ENCODE results near the gene MLXIP. TPM values are rescaled to one million over a fixed set of nuclear protein-coding genes. Genes with fewer than 3 reads are reported as not detected.
A peak's percentile ranks its signal among the peaks of the same experiment; 100 is the strongest.

MLXIP gene
- total and polyA plus RNA-seq, 2 experiments from 2014 or later = 8.2 to 11.0 TPM

DNA sequence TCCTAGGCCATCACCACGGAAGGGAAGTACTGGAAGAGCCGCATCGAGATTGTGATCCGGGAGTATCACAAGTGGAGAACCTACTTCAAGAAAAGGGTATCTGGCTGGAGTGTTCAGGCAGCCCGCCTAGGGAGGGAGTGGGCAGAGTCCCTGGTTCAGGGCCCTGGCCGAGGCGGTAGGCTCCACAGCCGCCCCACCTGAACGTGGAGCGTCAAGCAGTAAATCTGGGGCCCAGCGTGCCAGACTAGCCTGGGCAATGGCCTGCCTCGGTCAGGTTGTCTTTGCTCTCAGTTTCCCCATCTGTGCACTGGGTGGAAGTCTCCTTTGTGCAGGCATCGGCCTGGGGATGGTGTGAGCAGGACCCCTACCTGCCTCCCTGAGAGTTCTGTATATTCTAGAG lies 50.6 kb downstream of the MLXIP start:
- Histone ChIP-seq H3K9me3 (ENCODE audit: low read depth) (no peaks in the 10 kb centered on the region), H3K4me3 (no peak overlapping the region), H3K36me3 (peaks cover 8% of the 10 kb centered on the region), H3K27me3 (no peaks in the 10 kb centered on the region), H3K27ac (no peak overlapping the region), H3K4me1 (ENCODE audit: low read depth) (no peaks in the 10 kb centered on the region)
- no peak for TF ChIP-seq CTCF (IDR thresholded peaks at IDR 0.05; ENCODE audit: low read depth, low read length)
- no peak for DNase-seq (ENCODE audit: low read depth in 1 of 2, low spot score in 1 of 2)

DNA sequence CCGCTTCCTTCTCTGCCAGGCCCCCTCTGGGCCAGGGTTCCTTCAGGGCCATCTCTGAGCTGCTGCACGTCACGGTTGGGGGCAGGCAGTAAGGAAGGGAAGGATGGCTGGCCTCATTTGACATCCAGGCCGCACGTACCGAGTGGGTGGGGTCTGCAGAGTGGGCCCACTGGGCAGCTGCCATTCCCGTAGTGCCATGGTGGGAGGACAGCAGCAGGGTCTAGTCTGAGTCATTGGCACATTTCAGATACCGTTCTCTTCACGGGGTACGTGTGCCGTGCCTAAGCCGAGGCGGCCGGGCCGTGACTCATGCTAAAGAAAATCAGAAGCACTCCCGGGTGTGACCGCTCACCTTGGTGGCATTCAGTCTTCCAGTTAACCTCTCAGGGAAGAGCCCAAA lies 51.6 kb downstream of the MLXIP start:
- no peak for TF ChIP-seq CTCF (IDR thresholded peaks at IDR 0.05; ENCODE audit: low read depth, low read length)
- Histone ChIP-seq H3K36me3 (peaks cover 8% of the 10 kb centered on the region), H3K4me1 (ENCODE audit: low read depth) (no peaks in the 10 kb centered on the region), H3K27ac (no peak overlapping the region), H3K9me3 (ENCODE audit: low read depth) (no peaks in the 10 kb centered on the region), H3K4me3 (no peak overlapping the region), H3K27me3 (no peaks in the 10 kb centered on the region)
- DNase-seq (ENCODE audit: low read depth in 1 of 2, low spot score in 1 of 2) = no peak

DNA sequence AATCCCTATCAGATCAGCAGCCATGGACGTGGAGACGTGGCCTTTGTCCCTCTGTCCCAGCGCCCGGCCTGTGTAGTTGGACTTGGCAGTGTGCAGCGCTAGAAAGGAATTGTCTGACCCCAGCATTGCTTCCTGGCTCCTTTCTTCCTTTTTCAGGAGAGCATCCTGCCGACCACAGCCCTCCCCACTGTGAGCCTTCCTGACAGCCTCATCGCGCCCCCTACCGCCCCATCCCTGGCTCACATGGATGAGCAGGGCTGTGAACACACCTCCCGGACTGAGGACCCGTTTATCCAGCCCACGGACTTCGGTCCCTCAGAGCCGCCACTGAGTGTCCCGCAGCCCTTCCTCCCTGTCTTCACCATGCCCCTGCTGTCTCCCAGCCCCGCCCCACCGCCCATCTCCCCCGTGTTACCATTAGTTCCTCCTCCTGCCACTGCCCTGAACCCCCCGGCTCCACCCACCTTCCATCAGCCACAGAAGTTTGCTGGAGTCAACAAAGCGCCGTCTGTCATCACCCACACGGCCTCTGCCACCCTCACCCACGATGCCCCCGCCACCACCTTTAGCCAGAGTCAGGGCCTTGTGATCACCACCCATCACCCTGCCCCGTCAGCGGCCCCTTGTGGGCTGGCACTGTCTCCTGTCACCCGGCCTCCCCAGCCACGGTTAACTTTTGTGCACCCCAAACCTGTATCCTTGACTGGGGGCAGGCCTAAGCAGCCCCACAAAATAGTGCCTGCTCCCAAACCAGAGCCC lies 54.8 kb downstream of the MLXIP start:
- no peak for TF ChIP-seq CTCF (IDR thresholded peaks at IDR 0.05; ENCODE audit: low read depth, low read length)
- H3K9me3 ChIP-seq (ENCODE audit: low read depth) = no peaks in the 10 kb centered on the region
- H3K27ac ChIP-seq = no peak overlapping the region
- no peaks in the 10 kb centered on the region for H3K4me1 ChIP-seq (ENCODE audit: low read depth)
- peaks cover 8% of the 10 kb centered on the region for H3K36me3 ChIP-seq
- DNase-seq (ENCODE audit: low read depth in 1 of 2, low spot score in 1 of 2) = no peak
- H3K4me3 ChIP-seq = no peak overlapping the region
- H3K27me3 ChIP-seq = no peaks in the 10 kb centered on the region

DNA sequence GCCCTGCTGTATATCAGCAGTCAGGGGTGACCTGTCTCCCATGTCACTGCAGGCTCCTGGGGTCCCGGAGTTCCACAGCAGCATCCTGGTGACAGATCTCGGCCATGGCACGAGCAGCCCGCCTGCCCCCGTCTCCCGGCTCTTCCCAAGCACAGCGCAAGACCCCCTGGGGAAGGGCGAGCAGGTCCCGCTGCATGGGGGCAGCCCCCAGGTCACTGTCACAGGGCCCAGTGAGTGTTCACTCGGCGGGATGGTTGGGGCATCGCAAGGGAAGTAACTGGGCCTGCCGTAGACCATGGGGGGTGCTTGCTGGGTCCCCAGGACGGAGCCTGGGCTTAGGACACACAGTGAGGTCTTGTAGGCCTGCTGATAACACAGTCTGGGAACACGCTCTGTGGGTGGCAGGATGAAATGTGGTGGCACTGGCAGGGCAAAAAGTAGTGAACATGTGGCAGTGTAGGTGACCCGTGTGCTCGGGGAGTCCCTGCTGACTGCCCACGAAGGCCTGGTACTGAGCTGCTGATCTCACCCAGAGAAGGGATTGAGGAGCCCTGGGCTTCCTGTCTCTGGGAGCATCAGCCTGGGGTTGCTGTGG lies 57.0 kb downstream of the MLXIP start:
- H3K27ac ChIP-seq = no peak overlapping the region
- no peaks in the 10 kb centered on the region for H3K36me3 ChIP-seq
- H3K4me1 ChIP-seq (ENCODE audit: low read depth) = no peaks in the 10 kb centered on the region
- no peak for TF ChIP-seq CTCF (IDR thresholded peaks at IDR 0.05; ENCODE audit: low read depth, low read length)
- H3K27me3 ChIP-seq = no peaks in the 10 kb centered on the region
- no peaks in the 10 kb centered on the region for H3K9me3 ChIP-seq (ENCODE audit: low read depth)
- no peak overlapping the region for H3K4me3 ChIP-seq
- DNase-seq (ENCODE audit: low read depth in 1 of 2, low spot score in 1 of 2) = no peak

GRCh38 chr12:122137229-122137628 lies 58.7 kb downstream of the MLXIP start:
- peak; percentile 22 for TF ChIP-seq CTCF (IDR thresholded peaks at IDR 0.05; ENCODE audit: low read depth, low read length)
- Histone ChIP-seq H3K27ac (no peak overlapping the region), H3K27me3 (no peaks in the 10 kb centered on the region), H3K9me3 (ENCODE audit: low read depth) (no peaks in the 10 kb centered on the region), H3K36me3 (no peaks in the 10 kb centered on the region), H3K4me3 (no peak overlapping the region), H3K4me1 (ENCODE audit: low read depth) (no peaks in the 10 kb centered on the region)
- peak in 1 of 2 donors; percentile 38 for DNase-seq (ENCODE audit: low read depth in 1 of 2, low spot score in 1 of 2)
